Left renal pelvis (tissue), 4 donors: Measurements from ENCODE around the gene CLPX. TPM values are rescaled to one million over a fixed set of nuclear protein-coding genes. Genes with fewer than 3 reads are reported as not detected.
"Not testable (repeated sequence)": the region's sequence is repeated elsewhere in the genome, so short reads cannot be mapped to it uniquely, and the experiment has no call there.

Source experiments
- DNase-seq, 4 donors: peaks; one replicate each; pipeline ENCODE4 v3.0.0-alpha.2; 2013; ENCODE audit warnings: low read depth in 4 of 4, low spot score in 3 of 4
- polyA plus RNA-seq, 4 donors: library from polyadenylated mRNA; unstranded; fragments of 120-200 nt; gene quantifications; one replicate each; pipeline ENCODE4 v1.2.1, GENCODE V29; 2013; ENCODE audit not compliant: insufficient read length in 4 of 4

The CLPX gene
- polyA plus RNA-seq, 4 donors: 50.8 to 73.0 (median 71.4) TPM

DNA sequence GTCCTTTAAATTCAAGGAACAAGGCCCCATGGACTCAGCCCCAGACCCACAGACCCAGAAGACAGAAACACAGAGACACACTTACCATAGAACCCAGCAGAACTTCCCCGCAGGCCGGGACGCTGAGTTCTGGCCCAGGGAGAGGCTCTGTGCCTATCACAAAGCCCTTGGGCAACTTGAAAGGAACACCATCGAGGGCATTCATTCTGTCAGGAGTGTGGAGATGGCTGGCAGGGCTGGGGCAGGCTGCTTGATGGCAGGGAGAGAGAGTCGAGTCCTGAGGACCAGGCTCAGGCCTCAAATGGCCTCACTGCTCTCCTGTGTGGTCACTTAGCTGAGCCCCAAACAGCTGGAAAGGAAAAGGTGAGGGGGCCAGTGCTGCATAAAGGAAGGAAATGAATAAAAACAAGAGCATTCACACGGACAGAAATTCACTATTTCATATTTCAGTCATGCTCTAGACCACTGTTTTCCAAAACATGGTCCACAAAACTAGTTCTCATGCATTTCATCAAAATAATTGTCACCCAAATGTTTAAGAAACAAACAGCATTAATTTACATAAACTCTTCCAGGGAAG is 79.0 kb downstream of the CLPX start:
- no peak for DNase-seq

DNA sequence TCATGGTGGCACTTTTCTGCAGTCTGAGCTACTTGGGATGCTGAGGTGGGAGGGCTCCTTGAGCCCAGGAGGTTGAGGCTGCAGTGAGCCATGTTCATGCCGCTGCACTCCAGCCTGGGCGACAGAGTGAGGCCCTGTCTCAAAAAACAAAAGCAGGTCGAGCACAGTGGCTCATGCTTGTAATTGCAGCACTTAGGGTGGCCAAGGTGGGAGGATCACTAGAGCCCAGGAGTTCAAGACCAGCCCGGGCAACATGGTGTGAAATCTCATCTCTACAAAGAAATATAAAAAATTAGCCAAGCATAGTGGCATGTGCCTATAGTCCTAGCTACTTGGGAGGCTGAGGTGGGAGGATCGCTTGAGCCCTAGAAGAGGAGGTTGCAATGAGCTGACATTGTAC is 80.1 kb downstream of the CLPX start:
- DNase-seq: no peak

DNA sequence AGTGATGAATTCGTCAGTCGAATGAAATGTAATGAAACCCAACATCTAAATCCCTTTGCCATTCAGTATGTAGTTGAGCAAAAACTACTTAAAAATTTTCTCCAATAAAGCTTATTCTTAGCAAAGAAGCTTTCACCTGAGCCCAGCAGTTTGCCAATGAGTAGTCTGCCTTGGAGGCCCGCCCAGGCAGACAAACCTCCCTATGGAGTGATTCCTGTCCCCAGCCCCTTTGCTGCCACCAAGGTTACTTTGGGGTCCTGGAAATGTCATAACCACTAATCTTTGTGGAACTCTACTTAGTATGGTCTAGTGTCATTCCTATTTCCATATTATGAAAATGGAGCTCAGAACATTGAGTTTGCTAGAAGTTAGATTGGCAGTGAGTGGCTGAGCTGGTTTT is 82.2 kb downstream of the CLPX start:
- no peak for DNase-seq

DNA sequence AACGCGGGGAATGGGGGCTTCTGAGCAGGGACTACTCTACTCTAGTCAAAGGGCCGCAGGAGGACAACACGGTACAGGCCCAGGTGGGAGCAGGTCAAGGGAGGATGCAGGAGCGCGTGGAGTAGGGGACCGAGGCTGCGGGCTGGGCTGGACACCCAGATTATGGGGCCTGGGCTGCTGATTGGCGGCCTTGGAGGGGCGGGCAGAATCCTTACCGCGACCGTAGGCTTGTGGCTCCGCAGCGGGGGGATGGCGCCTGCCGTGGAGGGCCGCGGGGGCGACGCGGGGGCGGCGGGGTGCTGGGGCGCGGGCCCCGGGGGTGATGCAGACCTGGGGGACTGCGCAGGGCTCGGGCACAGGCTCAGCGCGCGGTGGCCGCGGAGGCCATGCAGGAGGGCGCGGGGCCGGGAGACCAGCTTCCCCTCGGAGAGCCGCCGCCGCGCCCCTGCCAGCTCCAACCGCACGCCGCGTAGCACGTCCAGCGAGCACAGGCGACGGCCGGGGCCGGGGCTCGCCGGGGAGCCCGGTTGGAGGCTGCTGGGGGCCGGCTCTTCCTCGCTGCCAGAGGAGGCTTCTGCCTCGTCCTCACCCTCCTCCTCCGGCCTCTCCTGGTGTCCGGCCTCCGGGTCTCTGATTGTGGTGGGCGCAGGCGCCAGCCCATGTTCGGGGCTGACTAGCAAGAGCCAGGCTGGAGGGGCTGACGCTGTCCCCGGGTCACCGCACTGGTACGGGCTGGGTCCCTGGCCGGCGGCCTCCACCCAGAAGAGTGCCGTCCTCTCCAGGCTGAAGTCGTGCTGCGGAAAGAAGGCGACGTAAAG is 83.0 kb downstream of the CLPX start:
- DNase-seq: no peak

DNA sequence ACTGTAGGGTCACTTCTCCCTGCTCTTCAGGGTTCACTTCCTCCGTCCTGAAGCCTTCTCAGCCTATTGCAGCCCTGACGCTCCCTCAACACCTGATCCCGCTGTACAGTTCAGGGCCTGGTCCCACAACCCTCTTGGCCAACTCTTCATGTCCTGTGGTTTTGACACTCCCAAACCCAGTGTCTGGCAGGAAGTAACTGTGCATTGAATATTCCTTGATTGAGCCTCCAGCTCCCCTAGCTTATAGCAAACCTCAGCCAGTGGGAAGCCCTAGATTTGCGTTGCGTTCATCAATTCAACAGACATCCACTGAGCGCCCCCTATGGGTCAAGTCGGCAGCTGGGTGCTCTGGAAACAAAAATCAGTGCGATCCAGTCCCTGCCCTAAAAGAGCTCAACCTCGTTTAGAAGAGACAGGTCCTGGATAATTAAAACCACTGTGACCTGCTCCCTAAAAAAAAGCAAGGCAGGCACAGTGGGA is 83.7 kb downstream of the CLPX start:
- DNase-seq: peak; percentile 53 to 67 (median 66)

DNA sequence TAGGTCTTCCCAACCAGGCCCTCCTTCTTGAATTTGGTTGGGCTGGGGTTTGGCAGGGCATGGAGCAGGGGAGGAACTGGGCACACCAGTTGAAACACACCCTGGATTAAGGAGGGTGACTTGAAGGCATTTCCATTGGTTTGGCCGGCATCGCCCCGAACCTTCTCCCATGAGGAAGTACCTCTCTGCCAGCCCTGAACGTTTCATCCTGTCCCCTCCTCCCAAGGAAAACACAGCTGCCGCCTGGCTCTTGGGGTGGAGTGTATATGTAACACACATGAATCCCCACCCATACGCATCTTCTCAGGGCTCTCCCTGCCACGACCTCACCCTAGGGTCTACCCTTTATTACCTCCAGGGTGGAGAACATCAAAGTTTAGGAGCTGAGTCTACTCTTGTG is 84.7 kb downstream of the CLPX start:
- DNase-seq: no peak

DNA sequence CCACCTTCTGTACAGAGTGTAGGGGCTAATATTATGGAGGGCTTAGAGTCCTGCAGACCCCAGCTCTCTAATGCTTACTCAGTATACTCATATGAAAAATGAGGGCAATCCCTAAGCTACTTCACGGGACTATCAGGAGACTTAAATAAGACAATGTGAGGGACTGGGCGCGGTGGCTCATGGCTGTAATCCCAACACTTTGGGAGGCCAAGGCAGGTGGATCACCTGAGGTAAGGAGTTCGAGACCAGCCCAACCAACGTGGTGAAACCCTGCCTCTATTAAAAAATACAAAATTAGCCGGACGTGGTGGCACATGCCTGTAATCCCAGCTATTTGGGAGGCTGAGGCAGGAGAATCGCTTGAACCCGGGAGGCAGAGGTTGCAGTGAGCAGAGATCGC is 85.3 kb downstream of the CLPX start:
- DNase-seq: not testable (repeated sequence)

DNA sequence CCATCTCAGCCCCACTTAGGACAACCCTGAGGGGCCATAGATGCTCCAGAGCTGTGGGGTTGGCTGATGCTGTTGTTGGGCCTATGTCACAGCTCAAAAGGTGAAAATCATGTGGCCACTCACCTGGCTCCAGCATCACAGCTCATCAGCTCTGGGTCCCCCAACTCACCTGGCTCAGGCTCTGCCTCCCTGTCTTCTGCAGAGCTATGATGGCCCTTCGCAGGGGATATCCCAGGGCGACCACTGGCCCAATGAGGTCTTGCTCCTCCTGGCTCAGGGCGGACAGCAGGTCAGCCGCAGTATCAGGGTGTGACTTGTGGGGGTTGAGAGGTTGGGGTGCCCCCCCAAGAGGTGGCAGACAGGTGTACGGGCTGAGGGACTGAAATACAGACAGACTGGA is 85.8 kb downstream of the CLPX start:
- DNase-seq: no peak

Other genes starting within 250 kb of the CLPX start
- 100 to 1,000 TPM in 3 of 4 donors, 10 to 100 TPM in 1; 83.0 to 122 (median 112) TPM for gene SPG21, start 195.4 kb downstream of the CLPX start, polyA plus RNA-seq
- 10 to 100 TPM; 12.3 to 19.4 (median 16.0) TPM for gene MTFMT, start 155.7 kb downstream of the CLPX start, polyA plus RNA-seq
- 10 to 100 TPM in 2 of 4 donors, 1 to 10 TPM in 2; 1.5 to 10.9 (median 8.9) TPM for gene SLC51B, start 140.0 kb downstream of the CLPX start, polyA plus RNA-seq
- gene RASL12, start 117.4 kb downstream of the CLPX start, polyA plus RNA-seq: 10 to 100 TPM in 1 of 4 donors, 1 to 10 TPM in 3; 6.5 to 11.5 (median 7.5) TPM
- under 1 TPM in 1 of 4 donors, not detected in 3; 0.05 TPM for gene KBTBD13, start 108.6 kb downstream of the CLPX start, polyA plus RNA-seq
- 1 to 10 TPM; 2.3 to 8.7 (median 5.0) TPM for gene UBAP1L, start 70.1 kb downstream of the CLPX start, polyA plus RNA-seq
- gene PDCD7, start 51.5 kb downstream of the CLPX start, polyA plus RNA-seq: 10 to 100 TPM; 28.2 to 36.3 (median 32.0) TPM
- gene CILP, start 26.1 kb upstream of the CLPX start, polyA plus RNA-seq: 1 to 10 TPM; 3.5 to 8.7 (median 4.3) TPM
- 10 to 100 TPM; 17.7 to 24.0 (median 19.4) TPM for gene PARP16, start 101.5 kb upstream of the CLPX start, polyA plus RNA-seq
- gene RNU5A-1, start 110.7 kb upstream of the CLPX start, polyA plus RNA-seq: not detected
- gene RNU5B-1, start 119.3 kb upstream of the CLPX start, polyA plus RNA-seq: not detected
- gene IGDCC3, start 192.7 kb upstream of the CLPX start, polyA plus RNA-seq: 10 to 100 TPM in 1 of 4 donors, 1 to 10 TPM in 3; 4.1 to 11.9 (median 7.3) TPM
- 10 to 100 TPM; 12.5 to 16.6 (median 14.4) TPM for gene IGDCC4, start 237.6 kb upstream of the CLPX start, polyA plus RNA-seq